HCT116 (cell line): ENCODE data around the gene FKBP15.

ENCODE experiments used
- CTCF ChIP-seq, 3 experiments: fragments of 200-600 bp in 1 of 3; sonication (generic) in 1 of 3; IDR thresholded peaks in 2 of 3; conservative IDR thresholded peaks in 1 of 3; 2 replicates each; pipeline ENCODE4 v1.5.1; 2012 to 2017; ENCODE audit warnings: low read depth in 2 of 3, low read length in 2 of 3, antibody characterized with exemption in 1 of 3, borderline replicate concordance in 1 of 3, control low read depth in 1 of 3, mild to moderate bottlenecking in 1 of 3, mixed read lengths in 1 of 3, mixed run types in 1 of 3, moderate library complexity in 1 of 3; ENCODE audit not compliant: insufficient read depth in 1 of 3
- EZH2 ChIP-seq: fragments of 200-600 bp; sonication (generic); IDR thresholded peaks from 2 replicates; pipeline ENCODE4 v1.6.1; 2017; ENCODE audit warnings: antibody characterized with exemption, mixed run types
- TCF7L2 ChIP-seq: IDR thresholded peaks from 2 replicates; pipeline ENCODE4 v1.7.0; 2011; ENCODE audit warnings: borderline replicate concordance, inconsistent platforms; ENCODE audit not compliant: insufficient read depth, insufficient read length; ENCODE audit errors: extremely low read depth

GRCh38 chr9:113173341-113173740, 47.7 kb downstream of the FKBP15 start:
- TF ChIP-seq CTCF (IDR thresholded peaks at IDR 0.05 in 2 of 3, conservative IDR thresholded peaks at IDR 0.05 in 1 of 3; ENCODE audit: borderline replicate concordance in 1 of 3, insufficient read depth in 1 of 3, low read depth in 2 of 3, low read length in 2 of 3): no peak
- TF ChIP-seq EZH2: no peak
- TF ChIP-seq TCF7L2: no peak
